ENCODE measurements around the gene CNR2.

DNA sequence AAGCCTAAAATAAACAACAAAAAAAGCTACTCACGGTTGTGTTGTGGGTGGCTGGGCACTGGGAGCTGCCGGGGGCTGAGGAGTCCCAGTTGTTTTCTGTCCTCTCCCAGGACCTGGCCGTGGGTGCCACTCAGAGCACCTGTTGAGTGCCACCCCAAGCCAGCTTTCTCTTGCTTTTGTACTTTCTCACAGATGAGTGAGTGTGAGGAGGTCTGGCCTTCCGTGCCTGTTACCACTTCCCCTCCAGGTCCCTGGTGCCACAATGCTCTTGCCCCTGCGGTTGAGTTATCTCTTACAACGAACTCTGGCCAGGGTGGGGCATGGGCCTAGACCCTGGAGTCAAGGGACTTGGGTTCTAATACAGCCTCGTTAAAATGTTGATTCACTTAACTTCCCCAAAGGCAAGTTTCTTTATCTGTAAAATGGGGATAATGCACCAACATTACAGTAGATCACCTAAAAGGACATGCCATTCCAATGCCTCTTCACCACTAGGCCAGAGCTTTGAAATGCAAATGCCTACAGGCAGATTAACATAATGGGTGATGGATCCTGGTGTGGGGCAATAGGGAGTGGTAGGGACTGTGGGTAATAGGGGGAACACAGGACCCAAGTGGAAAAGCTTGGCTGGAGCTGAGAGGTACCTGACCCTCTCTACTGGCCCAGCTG is at the start of gene CNR2:
- TF ChIP-seq, protein P1, sequence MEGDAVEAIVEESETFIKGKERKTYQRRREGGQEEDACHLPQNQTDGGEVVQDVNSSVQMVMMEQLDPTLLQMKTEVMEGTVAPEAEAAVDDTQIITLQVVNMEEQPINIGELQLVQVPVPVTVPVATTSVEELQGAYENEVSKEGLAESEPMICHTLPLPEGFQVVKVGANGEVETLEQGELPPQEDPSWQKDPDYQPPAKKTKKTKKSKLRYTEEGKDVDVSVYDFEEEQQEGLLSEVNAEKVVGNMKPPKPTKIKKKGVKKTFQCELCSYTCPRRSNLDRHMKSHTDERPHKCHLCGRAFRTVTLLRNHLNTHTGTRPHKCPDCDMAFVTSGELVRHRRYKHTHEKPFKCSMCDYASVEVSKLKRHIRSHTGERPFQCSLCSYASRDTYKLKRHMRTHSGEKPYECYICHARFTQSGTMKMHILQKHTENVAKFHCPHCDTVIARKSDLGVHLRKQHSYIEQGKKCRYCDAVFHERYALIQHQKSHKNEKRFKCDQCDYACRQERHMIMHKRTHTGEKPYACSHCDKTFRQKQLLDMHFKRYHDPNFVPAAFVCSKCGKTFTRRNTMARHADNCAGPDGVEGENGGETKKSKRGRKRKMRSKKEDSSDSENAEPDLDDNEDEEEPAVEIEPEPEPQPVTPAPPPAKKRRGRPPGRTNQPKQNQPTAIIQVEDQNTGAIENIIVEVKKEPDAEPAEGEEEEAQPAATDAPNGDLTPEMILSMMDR (conservative IDR thresholded peaks at IDR 0.05; ENCODE audit: low read depth, low read length) = no peak
- no peak for TF ChIP-seq CEBPB (IDR thresholded peaks at IDR 0.05; ENCODE audit: low read depth, low read length)
- TF ChIP-seq NFE2L2 (IDR thresholded peaks at IDR 0.05; ENCODE audit: low read depth, low read length) = no peak
- TF ChIP-seq CHD1 (IDR thresholded peaks at IDR 0.05; ENCODE audit: low read depth, low read length) = no peak
- TF ChIP-seq MAZ (IDR thresholded peaks at IDR 0.05; ENCODE audit: borderline replicate concordance, low read depth, low read length) = no peak
- TF ChIP-seq POLR2A (IDR thresholded peaks at IDR 0.05; ENCODE audit: low read depth, low read length) = no peak
- TF ChIP-seq RAD21 (IDR thresholded peaks at IDR 0.05; ENCODE audit: low read length) = no peak
- no peak for TF ChIP-seq MXI1 (IDR thresholded peaks at IDR 0.05; ENCODE audit: borderline replicate concordance, low read depth, low read length)
- no peak for TF ChIP-seq RFX5 (IDR thresholded peaks at IDR 0.05; ENCODE audit: low read depth, low read length)
- no peak for TF ChIP-seq RCOR1 (IDR thresholded peaks at IDR 0.05; ENCODE audit: insufficient replicate concordance, low read length)
- TF ChIP-seq, protein P2, sequence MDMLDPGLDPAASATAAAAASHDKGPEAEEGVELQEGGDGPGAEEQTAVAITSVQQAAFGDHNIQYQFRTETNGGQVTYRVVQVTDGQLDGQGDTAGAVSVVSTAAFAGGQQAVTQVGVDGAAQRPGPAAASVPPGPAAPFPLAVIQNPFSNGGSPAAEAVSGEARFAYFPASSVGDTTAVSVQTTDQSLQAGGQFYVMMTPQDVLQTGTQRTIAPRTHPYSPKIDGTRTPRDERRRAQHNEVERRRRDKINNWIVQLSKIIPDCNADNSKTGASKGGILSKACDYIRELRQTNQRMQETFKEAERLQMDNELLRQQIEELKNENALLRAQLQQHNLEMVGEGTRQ (IDR thresholded peaks at IDR 0.05; ENCODE audit: low read depth, low read length) = no peak
- TF ChIP-seq MAFK (IDR thresholded peaks at IDR 0.05; ENCODE audit: low read depth, low read length) = no peak
- TF ChIP-seq BHLHE40 (IDR thresholded peaks at IDR 0.05; ENCODE audit: low read depth, low read length) = no peak
- no peak for TF ChIP-seq SMC3 (IDR thresholded peaks at IDR 0.05; ENCODE audit: low read depth, low read length)
